K562 (cell line): ENCODE results near the gene ZNF552. TPM values are rescaled to one million over a fixed set of nuclear protein-coding genes. Genes with fewer than 3 reads are reported as not detected.
"Not testable (repeated sequence)": the region's sequence is repeated elsewhere in the genome, so short reads cannot be mapped to it uniquely, and the experiment has no call there.

Experiments
- ATAC-seq: fragments of 200-7000 bp; cut with Tn5 transposase; 3 replicates; pipeline ENCODE4 v1.9.1; 2020; ENCODE audit warnings: moderate library complexity
- BruUV-seq: library from RNA; stranded (reverse); fragments of 400-500 nt; replicated peaks from 2 replicates; lab custom pipeline; 2021; lab: Mats Ljungman, UMichigan
- CTCF ChIA-PET: fragments of 300-600 bp; formaldehyde crosslinking; extraction: SDS; loops from one replicate; lab custom pipeline; 2021; ENCODE audit warnings: low intra/inter-chr PET ratio; lab: Yijun Ruan, JAX
- POLR2A ChIA-PET: fragments of 300-600, 350-650 bp; sonication (Branson Sonifier 250); formaldehyde crosslinking; extraction: SDS; loops from one replicate; lab custom pipeline; 2021; ENCODE audit warnings: antibody characterized with exemption, inconsistent platforms; lab: Yijun Ruan, JAX
- DNase-seq, 4 experiments: peaks; one replicate each; pipeline versions ENCODE4 v3.0.0 to v3.0.0-alpha.2; 2011 to 2018; ENCODE audit warnings: low spot score in 3 of 4, mixed read lengths in 3 of 4; ENCODE audit errors: extremely low read depth in 1 of 4
- FAIRE-seq: peaks from 2 replicates; lab custom pipeline; 2011; peaks lifted over from hg19 to GRCh38; lab: Jason Lieb, UNC
- H2AFZ ChIP-seq: 2 replicates; pipeline ENCODE4 v1.6.0; 2011; ENCODE audit warnings: low read depth, low read length, control low read depth, inconsistent platforms
- H3K27ac ChIP-seq: fragments of 200-600 bp; 3 replicates; pipeline ENCODE4 v1.8.0; 2011; ENCODE audit warnings: low read depth, mild to moderate bottlenecking, control low read depth, inconsistent platforms, low read length, moderate library complexity, mixed read lengths; ENCODE audit errors: extremely low read depth
- H3K27me3 ChIP-seq, 2 experiments: fragments of 300-600 bp in 1 of 2; 2 replicates in 1 of 2; 3 replicates in 1 of 2; pipeline versions ENCODE4 v1.6.0 to v1.8.0; 2011; ENCODE audit warnings: inconsistent platforms in 2 of 2, low read length in 2 of 2, mild to moderate bottlenecking in 1 of 2, mixed read lengths in 1 of 2, moderate library complexity in 1 of 2; ENCODE audit not compliant: control insufficient read depth in 2 of 2, insufficient read depth in 2 of 2
- H3K36me3 ChIP-seq: fragments of 300-600 bp; 3 replicates; pipeline ENCODE4 v1.8.0; 2011; ENCODE audit warnings: mild to moderate bottlenecking, low read length, inconsistent platforms; ENCODE audit not compliant: control insufficient read depth, insufficient read depth
- H3K4me1 ChIP-seq, 2 experiments: fragments of 200-600 bp in 1 of 2; replicated peaks in 1 of 2; 2 replicates in 1 of 2; 3 replicates in 1 of 2; pipeline versions ENCODE4 v1.5.1 to v1.8.0; 2011; ENCODE audit warnings: inconsistent platforms in 2 of 2, low read length in 2 of 2, mild to moderate bottlenecking in 1 of 2, mixed read lengths in 1 of 2, moderate library complexity in 1 of 2; ENCODE audit not compliant: control insufficient read depth in 2 of 2, insufficient read depth in 2 of 2
- H3K4me2 ChIP-seq: 2 replicates; pipeline ENCODE4 v1.6.1; 2011; ENCODE audit warnings: low read length, control low read depth, inconsistent platforms, mixed read lengths; ENCODE audit not compliant: insufficient read depth
- H3K4me3 ChIP-seq: fragments of 200-600 bp; sonication (generic), shearing (Covaris generic); 2 replicates; pipeline ENCODE4 v1.5.1; 2016; ENCODE audit warnings: control low read depth, inconsistent platforms
- H3K79me2 ChIP-seq: fragments of 200-600 bp; 3 replicates; pipeline ENCODE4 v1.8.0; 2011; ENCODE audit warnings: low read length, inconsistent platforms; ENCODE audit not compliant: control insufficient read depth, insufficient read depth
- H3K9ac ChIP-seq, 2 experiments: 2 replicates each; pipeline versions ENCODE4 v1.6.0 to v1.6.1; 2011; ENCODE audit warnings: low read depth in 2 of 2, low read length in 2 of 2, control low read depth in 1 of 2, inconsistent platforms in 1 of 2, mild to moderate bottlenecking in 1 of 2, mixed read lengths in 1 of 2; ENCODE audit not compliant: insufficient read depth in 1 of 2
- H3K9me1 ChIP-seq: one replicate; pipeline ENCODE4 v1.6.0; 2011; ENCODE audit warnings: inconsistent platforms, mild to moderate bottlenecking, low read length, moderate library complexity; ENCODE audit not compliant: control insufficient read depth, insufficient read depth
- H3K9me3 ChIP-seq: replicated peaks from 2 replicates; pipeline ENCODE4 v1.5.1; 2011; ENCODE audit warnings: low read depth, low read length, inconsistent platforms; ENCODE audit not compliant: control insufficient read depth, insufficient read depth
- H4K20me1 ChIP-seq: replicated peaks from 2 replicates; pipeline ENCODE4 v1.6.1; 2011; ENCODE audit warnings: low read length, inconsistent platforms, mixed read lengths; ENCODE audit not compliant: control insufficient read depth, insufficient read depth
- CHD7 ChIP-seq: fragments of 200-600 bp; sonication (generic); IDR thresholded peaks from one replicate; pipeline ENCODE4 v1.6.1; 2012; ENCODE audit warnings: mild to moderate bottlenecking, low read depth, low read length, inconsistent platforms
- WGBS: fragments of 100-300 bp; shearing (Covaris generic); methylation state at CpG from one replicate; pipeline ENCODE4 v1.1.6; 2016; ENCODE audit warnings: low coverage, mixed read lengths; ENCODE audit not compliant: insufficient coverage; ENCODE audit errors: missing lambda C conversion rate; 5-methylcytosine and 5-hydroxymethylcytosine counted together
- in situ Hi-C: fragments of 300-500 bp; cut with MboI; formaldehyde crosslinking; loops from 4 replicates; pipeline ENCODE4 v1.15.0; 2018; ENCODE audit warnings: inconsistent platforms, mixed read lengths
- intact Hi-C: fragments of 100-400 bp; cut with micrococcal nuclease; formaldehyde crosslinking; loops from 2 replicates; pipeline ENCODE4 v1.14.2; 2022
- polyA plus RNA-seq, 8 experiments: library from polyadenylated mRNA; depleted of rRNA in 4 of 8; stranded (reverse) in 5 of 8; unstranded in 3 of 8; fragments of >200 nt; fragmentation: Nextera tagmentation in 2 of 8; fragmentation: Illumina TruSeq in 1 of 8; extraction: Ambion mirVana in 2 of 8; extraction: Trizol in 1 of 8; gene quantifications; 2 replicates each; pipeline versions ENCODE4 v1.2.1 to v1.2.3, GENCODE V29; 2011 to 2014; ENCODE audit warnings: inconsistent platforms in 1 of 8, missing spikeins in 1 of 8
- total RNA-seq, 7 experiments: library from RNA; depleted of rRNA in 6 of 7; stranded (reverse); fragments of >200 nt in 6 of 7; fragmentation: Illumina TruSeq in 2 of 7; extraction: Trizol in 2 of 7; gene quantifications; 2 replicates each; pipeline versions ENCODE4 v1.2.1 to v1.2.3, GENCODE V29; 2011 to 2021; ENCODE audit warnings: low replicate concordance in 1 of 7

ZNF552 gene
- total and polyA plus RNA-seq, 9 of the 15 experiments (the other 6 are each of a cell fraction or from before 2014, with no cell fraction given), result 4.4 to 12.4 (median 8.5) TPM

- TF ChIP-seq CHD7, result no peak
Observed at GRCh38 chr19:57841122-57841763, 26.5 kb upstream of the ZNF552 start (continued).

GRCh38 chr19:57838622-57839191, 24.0 kb upstream of the ZNF552 start:
- H3K36me3 ChIP-seq, result peaks cover 54% of the 10 kb centered on the region; the same call in 1 of the 3 replicates
- intact Hi-C loops, DNase-seq: not testable (repeated sequence)

More at GRCh38 chr19:57838622-57839191, 24.0 kb upstream of the ZNF552 start:
- H3K4me1 ChIP-seq, BruUV-seq, H3K4me2 ChIP-seq, H3K9me1 ChIP-seq, H3K27ac ChIP-seq, in situ Hi-C loops, H2AFZ ChIP-seq, H3K9ac ChIP-seq, POLR2A ChIA-PET, ATAC-seq, H4K20me1 ChIP-seq, H3K4me3 ChIP-seq, H3K9me3 ChIP-seq, CTCF ChIA-PET, H3K27me3 ChIP-seq: not testable (repeated sequence)
- FAIRE-seq, result peak; percentile 65
- peaks cover 22% of the 10 kb centered on the region for H3K79me2 ChIP-seq
- WGBS, result 92% methylated on average over 3 of the region's 5 CpGs
